ENCODE results near the gene KCNMA1.
"Not testable (repeated sequence)": the region's sequence is repeated elsewhere in the genome, so short reads cannot be mapped to it uniquely, and the experiment has no call there.

Gene KCNMA1

DNA sequence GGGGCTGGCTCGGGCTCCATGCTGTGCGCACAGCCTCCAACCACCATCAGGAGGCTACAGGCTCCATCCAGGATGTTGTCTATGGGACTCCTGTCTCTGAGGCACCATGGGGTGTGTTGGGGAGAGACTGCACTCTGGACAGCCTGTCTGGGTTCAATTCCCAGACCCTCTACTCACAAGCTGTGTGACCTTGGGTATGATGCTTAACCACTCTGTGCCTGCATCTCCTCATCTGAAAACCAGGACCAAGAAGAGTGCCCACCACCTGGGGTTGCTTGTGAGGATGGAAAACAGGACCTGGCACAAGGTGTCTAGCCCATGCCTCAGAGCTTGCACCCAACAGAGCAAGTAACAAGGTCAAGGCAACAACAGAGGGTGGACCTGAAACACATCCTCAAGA, 109.8 kb downstream of the KCNMA1 start:
- no peak for FAIRE-seq

DNA sequence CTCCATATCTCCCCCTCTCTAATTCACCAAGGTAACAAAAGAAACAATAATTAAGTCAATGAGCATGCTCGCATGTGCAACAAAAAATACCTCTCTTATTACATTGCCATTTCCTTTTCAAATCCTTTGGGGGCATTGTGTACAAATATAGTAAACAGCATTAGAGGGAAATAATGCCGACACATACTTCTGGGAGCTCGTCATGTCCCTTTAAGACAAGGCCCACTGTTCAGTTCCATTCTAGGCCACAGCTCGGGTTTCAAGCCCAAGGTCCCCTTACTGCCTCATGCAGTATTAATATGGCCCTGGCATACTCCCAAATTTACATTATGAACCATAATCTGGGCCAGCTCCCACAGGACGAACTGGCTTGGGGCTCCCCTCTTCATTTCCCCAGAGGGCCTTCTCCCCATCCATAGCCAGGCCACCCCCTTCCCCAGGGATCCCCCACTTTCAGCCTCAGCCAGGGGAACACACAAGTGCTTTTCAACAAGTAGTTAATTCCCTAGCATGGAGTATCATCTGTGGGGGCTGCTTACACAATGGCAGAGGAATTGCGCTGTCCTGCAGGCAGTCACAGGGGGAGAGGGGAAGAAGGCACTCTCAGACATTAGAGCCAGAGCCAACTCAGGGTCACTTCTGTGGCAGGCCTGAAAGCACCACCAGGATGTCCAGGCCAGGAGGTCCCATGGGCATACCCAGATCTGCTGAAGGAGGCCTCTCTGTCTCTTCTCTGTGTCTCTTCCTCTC, 110.6 kb downstream of the KCNMA1 start:
- no peak for FAIRE-seq

DNA sequence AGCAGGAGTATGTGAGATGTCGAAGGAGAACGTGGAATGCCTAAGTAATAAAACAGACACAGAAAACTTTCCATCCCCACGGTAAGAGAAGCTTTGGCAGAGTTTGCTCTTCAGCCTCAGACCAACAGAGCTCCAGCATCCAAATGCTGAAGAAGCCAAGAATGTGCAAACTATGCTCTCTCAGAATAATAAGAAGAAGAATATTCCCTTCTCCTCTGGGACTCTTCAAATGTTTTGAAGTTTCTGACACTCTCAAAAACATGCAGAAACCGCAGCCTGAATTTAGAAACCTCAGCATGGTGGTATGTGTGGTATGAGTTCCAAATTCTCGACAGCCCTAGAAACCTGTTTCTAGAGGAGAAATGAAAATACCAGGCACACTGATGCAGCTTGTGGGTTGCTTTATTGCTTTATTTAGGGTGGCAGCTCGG, 113.3 kb downstream of the KCNMA1 start:
- no peak for FAIRE-seq

DNA sequence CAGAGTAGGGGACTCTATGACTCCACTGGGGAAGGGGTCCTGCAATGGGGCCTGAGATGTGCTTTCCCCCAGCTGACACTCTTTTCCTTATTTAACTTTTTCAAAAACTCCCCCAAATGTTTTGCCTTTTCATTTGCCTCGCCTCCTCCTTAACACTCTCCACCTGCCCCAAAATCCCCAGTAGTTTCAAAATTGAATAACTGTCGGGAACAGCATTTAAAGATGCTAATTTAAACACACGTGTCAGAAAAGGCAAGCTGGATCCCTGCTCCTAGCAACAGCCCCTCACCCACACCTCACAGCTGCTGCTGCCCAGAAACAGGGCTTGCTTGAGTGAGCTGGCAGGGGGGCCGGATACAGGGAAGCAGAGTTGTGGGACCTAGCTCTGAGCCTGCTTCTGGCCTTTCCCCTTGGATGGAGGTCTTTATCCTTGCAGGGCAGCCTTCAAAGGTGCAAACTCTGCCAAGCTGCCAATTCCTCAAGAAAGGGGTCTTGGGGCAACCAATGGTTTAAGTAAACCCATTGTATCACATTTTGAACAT, 115.3 kb downstream of the KCNMA1 start:
- no peak for FAIRE-seq

DNA sequence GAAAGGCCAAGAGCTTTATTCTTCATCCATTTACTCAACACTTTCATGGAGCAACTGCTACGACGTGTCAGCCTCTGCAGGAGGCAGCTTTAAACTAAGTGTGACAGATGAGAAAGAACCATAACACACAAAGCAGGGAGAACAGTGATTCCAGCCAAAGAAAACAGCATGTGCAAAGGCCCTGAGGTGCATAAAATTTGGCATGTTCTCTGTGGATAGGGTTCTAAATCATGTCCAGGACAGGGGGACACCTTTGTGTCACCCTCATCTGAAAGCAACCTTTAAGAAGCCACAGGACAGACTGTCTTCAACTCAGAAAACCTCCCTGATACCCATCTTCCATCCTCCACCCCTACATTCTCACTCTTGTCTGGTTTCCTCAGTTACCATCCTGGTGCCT, 116.6 kb downstream of the KCNMA1 start:
- no peak for FAIRE-seq

DNA sequence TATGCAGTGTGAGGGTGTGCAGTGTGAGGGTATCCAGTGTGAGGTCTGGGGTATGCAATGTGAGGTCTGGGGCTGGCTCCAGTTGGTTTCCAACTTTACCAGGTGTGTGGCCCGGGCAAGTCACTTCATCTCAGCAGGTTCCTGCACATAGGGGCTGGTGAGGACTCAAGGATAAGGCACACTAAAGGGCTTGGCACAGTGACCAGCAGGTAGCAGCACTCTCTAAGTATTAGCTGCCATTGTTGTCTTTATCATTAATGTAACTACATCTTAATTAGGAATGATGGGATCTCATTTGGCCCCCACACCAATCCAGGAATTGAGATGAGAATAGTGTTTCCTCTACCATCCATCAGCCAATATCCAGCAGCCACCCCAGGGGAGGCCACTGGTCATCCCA, 117.3 kb downstream of the KCNMA1 start:
- FAIRE-seq, result no peak

DNA sequence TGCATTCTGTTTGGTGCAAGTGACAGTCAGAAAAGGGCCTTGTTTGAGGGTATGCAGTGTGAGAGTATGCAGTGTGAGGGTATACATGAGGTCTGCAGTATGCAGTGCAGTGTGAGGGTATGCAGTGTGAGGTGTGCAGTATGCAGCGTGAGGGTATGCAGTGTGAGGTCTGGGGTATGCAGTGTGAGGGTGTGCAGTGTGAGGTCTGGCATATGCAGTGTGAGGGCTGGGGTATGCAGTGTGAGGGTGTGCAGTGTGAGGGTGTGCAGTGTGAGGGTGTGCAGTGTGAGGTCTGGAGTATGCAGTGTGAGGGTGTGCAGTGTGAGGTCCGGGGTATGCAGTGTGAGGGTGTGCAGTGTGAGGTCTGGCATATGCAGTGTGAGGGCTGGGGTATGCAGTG, 117.8 kb downstream of the KCNMA1 start:
- FAIRE-seq, result not testable (repeated sequence)

DNA sequence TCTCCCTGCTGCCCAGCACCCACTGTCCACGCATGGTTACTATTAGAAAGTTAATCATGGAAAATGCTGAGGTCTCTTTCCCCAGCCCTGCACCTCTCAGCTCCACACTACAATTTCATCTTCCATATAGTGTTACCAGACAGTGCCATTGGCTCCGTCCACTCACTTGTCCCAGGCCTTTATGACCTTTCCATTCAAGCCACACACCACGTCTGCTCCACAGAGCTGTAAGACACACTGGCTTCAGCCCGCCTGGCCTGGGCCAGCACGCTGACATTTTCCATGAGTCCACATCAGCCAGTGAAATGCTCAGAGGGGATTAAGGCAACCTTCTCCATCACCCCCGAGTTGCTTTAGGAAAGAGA, 118.7 kb downstream of the KCNMA1 start:
- no peak for FAIRE-seq

DNA sequence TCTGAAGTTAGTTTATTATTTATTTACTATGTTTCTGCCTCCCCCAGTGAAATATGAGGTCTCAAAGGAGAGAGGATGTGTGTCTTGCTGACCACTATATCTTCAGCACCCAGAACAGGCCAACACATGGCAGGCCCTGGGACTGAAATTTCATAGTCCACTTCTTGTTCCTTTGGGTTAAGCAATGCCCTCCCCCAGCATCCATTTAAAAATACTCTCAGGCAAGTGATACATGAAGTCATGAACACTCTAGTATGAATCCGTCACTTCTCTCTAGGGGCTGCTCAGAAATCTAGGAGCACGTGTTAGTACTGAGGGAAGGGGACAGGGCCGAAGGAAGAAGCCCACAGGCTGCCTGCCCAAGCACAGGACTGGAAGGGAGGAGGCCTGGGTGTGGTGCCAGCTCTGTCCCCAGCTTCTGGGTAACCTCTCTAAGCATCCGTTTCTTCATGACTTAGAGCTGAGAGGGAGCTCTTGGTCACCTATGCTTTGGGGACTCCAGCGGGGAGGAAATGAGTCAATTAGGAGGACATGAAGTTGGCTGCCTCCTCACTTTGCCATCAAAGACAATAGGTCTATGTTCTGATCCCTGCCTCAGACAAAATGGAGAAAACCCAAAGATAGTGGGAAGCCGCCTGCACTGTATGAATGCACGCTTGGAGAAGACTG, 119.2 kb downstream of the KCNMA1 start:
- FAIRE-seq, result no peak

DNA sequence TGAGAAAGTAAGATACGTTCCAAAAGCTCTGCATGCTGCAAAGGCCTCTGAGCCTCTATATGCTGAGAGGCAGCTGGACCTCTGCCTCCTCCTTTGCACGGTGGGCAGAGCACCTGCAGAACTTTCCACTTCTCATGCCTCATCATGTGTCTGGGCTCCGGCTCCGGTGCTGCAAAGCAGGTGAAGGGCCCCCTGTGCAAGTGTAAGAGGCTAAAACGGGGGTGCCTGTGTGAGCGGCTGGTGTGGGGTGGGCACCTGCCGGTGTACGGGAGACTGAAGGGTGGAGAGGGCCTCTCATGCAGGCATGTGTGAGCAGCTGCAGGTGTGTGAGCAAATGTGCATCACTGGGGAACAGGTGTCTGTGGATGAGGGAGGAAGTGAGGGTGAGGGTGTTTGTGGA, 121.0 kb downstream of the KCNMA1 start:
- FAIRE-seq, result no peak

DNA sequence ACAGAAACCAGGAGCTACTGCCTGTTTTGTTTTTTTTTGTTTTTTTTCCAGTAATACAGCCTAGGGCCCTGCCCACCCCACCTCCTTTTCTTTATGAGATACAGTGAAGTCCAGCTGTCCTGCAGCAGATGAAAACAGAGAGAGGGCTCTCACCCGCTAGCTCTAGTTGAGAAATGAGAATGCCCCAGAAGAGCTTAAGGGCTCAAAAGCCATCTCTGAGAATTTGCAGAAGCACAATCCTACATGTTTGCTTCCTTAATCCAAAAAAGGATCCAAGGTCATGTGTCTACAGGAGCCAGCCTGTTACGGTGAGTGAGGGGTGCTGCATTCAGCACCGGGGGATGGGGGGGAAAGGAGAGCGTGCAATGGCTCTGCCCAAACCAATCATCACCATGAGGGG, 122.7 kb downstream of the KCNMA1 start:
- no peak for FAIRE-seq

DNA sequence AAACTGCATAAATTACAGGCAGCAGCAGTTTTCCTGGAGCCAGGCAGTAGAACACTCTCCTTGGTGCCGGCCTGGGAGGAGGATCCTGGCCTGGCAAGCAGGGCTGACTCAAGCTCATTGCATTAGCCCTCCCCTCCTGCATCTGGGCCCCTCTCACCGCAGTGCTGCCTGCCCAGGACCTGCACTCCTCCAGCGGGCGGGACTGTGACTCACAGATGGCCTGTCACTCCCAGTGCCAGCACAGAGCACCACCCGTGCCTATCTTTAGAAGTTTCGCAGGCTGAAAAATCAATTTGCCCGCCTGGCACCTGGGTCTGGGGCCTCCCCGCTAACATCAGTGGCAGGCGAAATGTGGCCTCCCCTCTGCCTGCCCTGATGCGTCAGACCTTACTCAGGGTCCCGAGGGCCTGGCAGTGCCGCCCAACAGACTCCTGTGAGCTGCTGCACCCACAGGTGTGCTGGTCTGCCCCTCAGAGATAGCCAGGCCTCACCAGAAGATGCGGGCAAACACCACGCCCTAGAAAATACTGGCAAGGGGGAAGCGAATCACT, 123.8 kb downstream of the KCNMA1 start:
- FAIRE-seq, result no peak

DNA sequence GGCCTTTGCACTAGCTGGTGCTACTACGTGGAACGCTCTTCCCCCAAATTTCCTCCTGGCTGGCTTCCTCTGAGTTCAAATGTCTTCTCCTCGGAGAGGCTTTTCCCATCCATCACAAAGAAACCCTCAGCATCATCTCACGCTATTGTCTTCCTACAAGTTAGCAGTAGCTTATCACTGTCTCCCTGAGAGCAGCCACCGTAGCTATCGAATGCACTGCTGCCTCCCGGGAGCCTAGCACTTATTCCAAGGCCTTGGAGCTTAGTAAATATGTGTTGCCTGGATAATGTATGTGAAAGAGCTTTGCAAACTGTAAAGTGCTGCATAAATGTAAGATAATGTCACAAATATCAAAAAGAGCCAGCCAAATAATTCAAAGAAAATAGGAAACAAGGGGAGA, 124.4 kb downstream of the KCNMA1 start:
- no peak for FAIRE-seq

DNA sequence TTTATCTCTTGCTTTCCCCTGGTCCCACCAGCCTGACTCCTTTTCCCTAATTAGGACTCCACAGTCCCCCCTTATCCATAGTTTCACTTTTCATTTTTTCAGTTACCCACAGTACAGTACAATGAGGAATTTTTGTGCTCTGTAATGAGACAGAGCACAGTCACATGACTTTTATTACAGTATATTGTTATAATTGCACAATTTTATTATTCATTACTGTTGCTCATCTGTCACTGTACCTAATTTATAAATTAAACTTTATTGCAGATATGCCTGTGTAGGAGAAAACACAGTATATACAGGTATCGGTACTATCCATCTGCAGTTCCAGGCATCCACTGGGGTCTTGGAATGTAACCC, 125.4 kb downstream of the KCNMA1 start:
- FAIRE-seq, result no peak

DNA sequence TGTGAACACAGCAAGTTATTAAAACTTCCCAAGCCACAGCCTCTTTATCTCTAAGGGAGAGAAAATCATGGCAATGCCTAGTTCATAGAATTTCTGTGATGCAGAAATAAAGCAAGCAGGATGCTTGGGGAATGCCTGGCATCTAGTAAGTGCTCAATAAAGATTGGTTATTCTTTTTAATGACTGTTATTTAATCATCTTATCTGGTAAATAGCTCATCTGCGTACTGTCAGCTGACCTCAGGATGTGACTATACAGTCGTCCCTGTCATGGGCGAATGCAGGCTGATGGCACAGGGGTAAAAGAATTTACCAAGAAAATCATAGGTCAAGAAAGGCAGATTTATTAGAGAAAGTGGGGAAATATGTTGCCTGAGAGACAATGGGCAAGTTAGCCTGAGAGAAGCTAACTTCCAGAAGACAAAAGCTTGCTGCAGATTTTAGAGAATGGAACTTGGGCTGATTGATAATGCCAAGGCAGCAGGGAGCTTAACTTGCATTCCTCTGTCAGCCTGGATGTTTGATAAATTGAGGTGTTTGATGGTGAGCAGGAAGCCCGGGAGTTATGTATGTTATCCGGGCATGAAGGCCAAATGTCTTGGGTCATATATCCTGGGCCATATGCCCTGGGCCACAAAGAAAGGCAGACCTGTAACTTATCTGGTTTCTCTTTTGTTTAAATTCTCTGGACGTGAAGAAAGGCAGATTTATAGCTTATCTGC, 126.0 kb downstream of the KCNMA1 start:
- FAIRE-seq, result no peak

DNA sequence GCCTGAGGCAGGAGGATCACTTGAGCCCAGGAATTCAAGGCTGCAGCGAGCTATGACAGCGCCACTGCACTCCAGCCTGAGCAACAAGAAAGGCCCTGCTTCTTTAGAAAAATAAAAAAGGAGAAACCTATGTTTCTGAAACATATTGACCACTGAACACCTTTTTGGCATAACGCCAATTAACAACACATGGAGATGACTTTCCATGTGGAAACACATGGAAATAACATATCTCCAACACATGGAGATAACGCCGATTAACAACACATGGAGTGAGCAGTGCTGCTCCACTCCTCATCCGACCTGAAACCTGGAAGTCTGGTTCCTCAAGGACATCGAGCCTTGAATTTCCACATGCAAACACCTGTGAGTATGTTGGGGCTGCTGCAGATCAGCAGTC, 126.9 kb downstream of the KCNMA1 start:
- FAIRE-seq, result no peak

DNA sequence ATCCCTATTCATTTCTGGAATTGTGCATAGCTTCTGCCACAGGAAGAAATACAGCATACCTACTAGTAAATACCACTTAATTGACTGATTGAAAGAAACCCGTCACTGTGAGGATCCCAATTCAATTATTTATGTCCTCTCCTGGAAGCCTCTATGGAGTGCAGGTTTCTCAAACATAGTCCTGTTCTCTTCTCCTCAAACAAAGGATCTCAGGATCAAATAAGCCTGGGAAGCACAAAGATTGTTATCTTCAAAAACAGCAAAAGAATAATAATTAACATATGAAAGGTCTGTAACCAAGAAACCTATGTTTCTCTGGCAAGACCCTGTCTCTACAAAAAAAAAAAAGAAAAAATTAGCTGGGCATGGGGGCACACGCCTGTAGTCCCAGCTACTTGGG, 127.3 kb downstream of the KCNMA1 start:
- no peak for FAIRE-seq

DNA sequence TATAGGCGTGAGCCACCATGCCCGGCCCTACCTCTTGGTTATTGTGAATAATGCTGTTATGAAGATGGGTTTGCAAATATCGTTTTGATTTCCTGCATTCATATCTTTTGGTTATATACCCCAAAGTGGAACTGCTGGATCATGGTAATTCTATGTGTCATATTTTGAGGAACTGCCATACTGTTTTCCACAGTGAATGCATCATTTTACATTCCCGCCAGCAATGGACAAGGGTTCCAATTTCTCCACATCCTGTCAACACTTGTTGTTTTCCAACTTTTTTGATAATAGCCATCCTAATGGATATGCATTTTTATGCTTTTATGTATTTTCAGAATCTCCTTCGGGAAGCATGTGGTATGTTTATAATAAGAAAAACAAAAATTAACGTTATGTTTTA, 128.2 kb downstream of the KCNMA1 start:
- FAIRE-seq, result no peak

DNA sequence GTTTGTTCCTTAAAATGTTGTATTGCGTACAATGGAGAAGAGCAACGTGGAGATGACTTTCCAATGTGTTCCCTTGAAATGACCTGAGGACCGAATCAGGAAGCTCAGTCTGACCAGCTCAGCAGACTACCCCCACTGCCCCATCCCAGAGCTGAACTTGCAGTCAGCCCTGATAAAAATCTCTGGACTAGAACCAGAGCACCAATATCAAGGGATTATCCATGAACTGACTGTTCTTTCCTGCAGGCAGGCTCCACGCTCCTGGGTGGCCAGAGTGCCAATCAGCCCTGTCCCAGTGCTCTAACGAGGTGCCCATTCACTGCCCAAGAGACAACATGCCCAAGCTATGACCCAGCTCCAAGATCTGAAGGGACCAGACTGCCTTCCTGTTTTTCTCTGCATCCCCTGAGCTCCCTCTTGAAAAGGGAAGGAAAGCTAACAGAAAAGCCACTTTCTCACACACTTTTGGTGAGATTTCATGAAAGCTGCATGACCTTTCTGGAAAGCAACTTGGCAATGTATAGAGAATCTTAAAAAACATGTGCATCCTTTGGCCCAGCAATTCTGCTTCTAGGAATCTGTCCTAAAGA, 130.2 kb downstream of the KCNMA1 start:
- FAIRE-seq, result no peak

DNA sequence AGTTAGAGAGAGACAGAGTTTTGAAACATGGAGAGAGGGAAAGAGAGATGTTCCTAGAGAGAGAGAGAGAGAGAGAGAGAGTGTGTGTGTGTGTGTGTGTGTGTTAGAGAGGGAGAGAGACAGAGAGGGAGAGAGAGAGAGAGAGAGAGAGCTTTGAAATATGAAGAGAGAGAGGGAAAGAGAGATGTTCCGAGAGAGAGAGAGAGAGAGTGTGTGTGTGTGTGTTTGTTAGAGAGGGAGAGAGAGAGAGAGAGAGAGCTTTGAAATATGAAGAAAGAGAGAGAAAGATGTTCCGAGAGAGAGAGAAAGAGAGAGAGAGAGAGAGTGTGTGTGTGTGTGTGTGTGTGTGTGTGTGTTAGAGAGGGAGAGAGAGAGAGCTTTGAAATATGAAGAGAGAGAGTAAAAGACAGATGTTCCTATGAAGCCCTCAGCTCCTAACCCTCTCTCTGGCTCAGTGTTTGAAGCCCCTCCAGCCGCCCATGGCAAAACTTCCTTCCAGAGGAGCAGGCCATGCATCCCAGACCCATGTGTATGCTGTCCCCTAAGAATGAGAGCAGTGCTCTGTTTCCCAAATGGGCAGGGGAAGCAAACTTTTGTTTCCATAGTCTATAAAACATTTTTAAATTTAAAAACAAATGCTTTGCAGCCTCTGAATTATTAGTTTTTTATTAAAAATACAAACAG, 130.9 kb downstream of the KCNMA1 start:
- FAIRE-seq, result no peak

DNA sequence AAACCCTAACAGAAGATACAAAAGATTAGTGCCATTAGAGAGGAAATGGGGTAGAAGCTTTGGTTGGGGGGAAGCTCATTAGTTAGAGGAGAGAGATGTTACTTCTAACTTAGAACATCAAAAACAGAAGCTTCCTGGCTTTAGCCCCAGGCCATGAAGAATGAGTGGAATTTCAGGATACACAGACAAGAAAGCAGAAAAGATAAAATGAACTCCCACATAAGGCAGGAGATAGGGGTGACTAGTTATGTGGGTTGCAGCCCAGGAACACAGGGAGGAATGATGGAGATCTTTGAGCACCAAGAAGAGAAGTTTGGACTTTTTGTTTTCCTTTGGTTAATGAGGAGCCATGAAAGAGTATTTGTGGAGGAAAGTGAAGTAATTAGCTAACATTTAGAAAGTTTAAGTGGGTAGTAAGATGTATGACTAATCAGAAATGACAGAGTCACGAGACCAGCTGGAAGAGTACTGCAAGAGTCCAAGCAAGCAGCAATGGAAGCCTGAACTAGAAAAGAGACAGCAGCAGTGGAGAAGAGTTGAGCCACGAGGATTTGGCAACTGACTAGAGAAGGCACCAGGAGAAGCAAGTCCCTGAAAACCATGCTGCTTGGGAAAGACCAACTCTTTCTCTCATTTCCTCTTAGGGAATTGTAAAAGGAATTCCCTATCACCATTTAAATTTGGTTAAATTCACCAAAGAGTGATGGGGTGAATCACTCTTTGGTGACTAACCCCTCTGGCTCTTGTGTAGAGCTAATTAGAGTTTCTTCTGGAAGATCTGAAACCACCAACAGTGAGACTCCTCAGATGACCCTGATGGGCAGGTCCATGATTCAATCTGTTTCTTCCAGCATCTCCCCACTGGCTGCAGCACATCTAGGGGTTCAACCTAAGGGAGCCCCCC, 131.9 kb downstream of the KCNMA1 start:
- no peak for FAIRE-seq

Data from colon (tissue), 2 donors.